Left lung (tissue), 10 donors: Measurements from ENCODE around the gene WWOX. TPM values are rescaled to one million over a fixed set of nuclear protein-coding genes. Genes with fewer than 3 reads are reported as not detected.
A peak's percentile ranks its signal among the peaks of the same experiment; 100 is the strongest.

Experiments used
- ATAC-seq: fragments of 200-7000 bp; cut with Tn5 transposase; one replicate; pipeline ENCODE4 v1.9.1; 2020; ENCODE audit warnings: moderate library complexity
- DNase-seq, 4 donors: peaks; one replicate each; pipeline ENCODE4 v3.0.0-alpha.2; 2013 to 2020
- H3K27ac ChIP-seq, 2 donors: fragments of 200-600 bp; sonication (generic) in 1 of 2; one replicate each; pipeline versions ENCODE4 v1.5.0 to v1.8.0; 2020 to 2021
- H3K27me3 ChIP-seq, 2 donors: fragments of 200-600 bp; sonication (generic) in 1 of 2; one replicate each; pipeline versions ENCODE4 v1.5.0 to v1.8.0; 2020 to 2021
- H3K36me3 ChIP-seq, 2 donors: fragments of 200-600 bp; sonication (generic) in 1 of 2; one replicate each; pipeline versions ENCODE4 v1.5.0 to v1.8.0; 2020 to 2021
- H3K4me1 ChIP-seq, 2 donors: fragments of 200-600 bp; one replicate each; pipeline ENCODE4 v1.8.0; 2021
- H3K4me3 ChIP-seq, 2 donors: fragments of 200-600 bp; sonication (generic) in 1 of 2; one replicate each; pipeline versions ENCODE4 v1.5.0 to v1.8.0; 2020 to 2021; ENCODE audit warnings: mild to moderate bottlenecking in 1 of 2
- H3K9me3 ChIP-seq, 2 donors: fragments of 200-600 bp; sonication (generic) in 1 of 2; one replicate each; pipeline versions ENCODE4 v1.5.0 to v1.8.0; 2020 to 2021
- intact Hi-C, 2 donors: fragments of 100-400 bp; cut with DNase I; formaldehyde crosslinking; loops; one replicate each; pipeline versions ENCODE4 v1.11.2 to v1.14.2; 2022
- polyA plus RNA-seq, 6 donors: library from polyadenylated mRNA; unstranded; fragments of 120-200 nt; gene quantifications; one replicate each; pipeline ENCODE4 v1.2.1, GENCODE V29; 2013; ENCODE audit not compliant: insufficient read length in 6 of 6
- total RNA-seq, 2 donors: library from RNA; stranded (reverse); fragmentation: NEBNext Ultra II Directional; extraction: Animal tissue kit (Norgen Biotek cat#: 25700); gene quantifications; one replicate each; pipeline ENCODE4 v1.2.1, GENCODE V29; 2021
- TF ChIP-seq, protein P1 (sequence below), 2 donors: fragments of 200-600 bp; sonication (generic) in 1 of 2; IDR thresholded peaks; one replicate each; pipeline versions ENCODE4 v1.5.0 to v1.8.0; 2021; ENCODE audit warnings: antibody characterized with exemption in 2 of 2
- donor health status: DM: no; HTN: yes; CAD: no.
- donor health status: DM: no; HTN: no; CAD: no.

WWOX gene
- total and polyA plus RNA-seq, 8 donors = 17.2 to 40.3 (median 30.8) TPM

GRCh38 chr16:78501744-78502143 lies 402.3 kb downstream of the WWOX start:
- H3K4me3 ChIP-seq = no peak overlapping the region
- H3K27me3 ChIP-seq = no peaks in the 10 kb centered on the region
- H3K36me3 ChIP-seq = no peaks in the 10 kb centered on the region
- intact Hi-C loops = loop anchor here in 1 of 2 donors (5.0 to 10.0 kb wide), 2 partner anchors 266 to 1103 kb away; partner anchors contain the start of gene MAF
- H3K4me1 ChIP-seq = no peaks in the 10 kb centered on the region
- DNase-seq (no peak), ATAC-seq (no peak)
- TF ChIP-seq, protein P1, sequence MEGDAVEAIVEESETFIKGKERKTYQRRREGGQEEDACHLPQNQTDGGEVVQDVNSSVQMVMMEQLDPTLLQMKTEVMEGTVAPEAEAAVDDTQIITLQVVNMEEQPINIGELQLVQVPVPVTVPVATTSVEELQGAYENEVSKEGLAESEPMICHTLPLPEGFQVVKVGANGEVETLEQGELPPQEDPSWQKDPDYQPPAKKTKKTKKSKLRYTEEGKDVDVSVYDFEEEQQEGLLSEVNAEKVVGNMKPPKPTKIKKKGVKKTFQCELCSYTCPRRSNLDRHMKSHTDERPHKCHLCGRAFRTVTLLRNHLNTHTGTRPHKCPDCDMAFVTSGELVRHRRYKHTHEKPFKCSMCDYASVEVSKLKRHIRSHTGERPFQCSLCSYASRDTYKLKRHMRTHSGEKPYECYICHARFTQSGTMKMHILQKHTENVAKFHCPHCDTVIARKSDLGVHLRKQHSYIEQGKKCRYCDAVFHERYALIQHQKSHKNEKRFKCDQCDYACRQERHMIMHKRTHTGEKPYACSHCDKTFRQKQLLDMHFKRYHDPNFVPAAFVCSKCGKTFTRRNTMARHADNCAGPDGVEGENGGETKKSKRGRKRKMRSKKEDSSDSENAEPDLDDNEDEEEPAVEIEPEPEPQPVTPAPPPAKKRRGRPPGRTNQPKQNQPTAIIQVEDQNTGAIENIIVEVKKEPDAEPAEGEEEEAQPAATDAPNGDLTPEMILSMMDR (IDR thresholded peaks at IDR 0.05) = no peak
- no peaks in the 10 kb centered on the region for H3K9me3 ChIP-seq
- H3K27ac ChIP-seq = no peak overlapping the region

GRCh38 chr16:78502812-78503350 lies 403.4 kb downstream of the WWOX start:
- intact Hi-C loops = loop anchor here in 1 of 2 donors (5.0 to 10.0 kb wide), 2 partner anchors 264 to 1102 kb away; partner anchors contain the start of gene MAF
- H3K4me1 ChIP-seq = no peaks in the 10 kb centered on the region

DNA sequence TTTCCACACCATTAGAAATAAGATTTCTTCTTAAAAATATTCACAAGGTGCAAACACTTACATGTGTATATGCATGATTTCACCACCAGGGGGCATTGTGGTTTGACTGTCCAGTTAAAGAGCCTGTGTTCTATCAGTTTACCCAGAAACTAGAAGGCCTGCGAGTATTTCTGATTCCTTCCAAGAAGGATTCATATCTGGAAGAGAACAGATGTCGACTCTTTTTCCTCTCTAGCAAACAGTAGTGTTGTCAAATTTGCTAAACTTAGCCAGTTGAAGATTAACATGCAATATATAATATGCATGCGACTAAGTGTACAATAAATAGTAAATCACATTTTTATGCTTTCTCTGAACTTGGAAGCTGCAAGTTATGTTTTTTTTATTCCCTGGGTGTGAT lies 404.1 kb downstream of the WWOX start:
- Histone ChIP-seq H3K4me3 (no peak overlapping the region), H3K27me3 (no peaks in the 10 kb centered on the region), H3K27ac (no peak overlapping the region), H3K9me3 (no peaks in the 10 kb centered on the region), H3K4me1 (no peaks in the 10 kb centered on the region), H3K36me3 (no peaks in the 10 kb centered on the region)
- DNase-seq = peak in 2 of 4 donors; percentile 77 to 85
- peak; percentile 49 for ATAC-seq
- TF ChIP-seq, protein P1 (IDR thresholded peaks at IDR 0.05) = peak; percentile 73 to 86
- intact Hi-C loops = loop anchor here in 1 of 2 donors (5.0 to 10.0 kb wide), 2 partner anchors 264 to 1101 kb away; partner anchors contain the start of gene MAF

More at GRCh38 chr16:78502812-78503350, 403.4 kb downstream of the WWOX start:
- H3K36me3 ChIP-seq = no peaks in the 10 kb centered on the region
- TF ChIP-seq, protein P1 (IDR thresholded peaks at IDR 0.05) = no peak
- no peak overlapping the region for H3K27ac ChIP-seq
- H3K9me3 ChIP-seq = no peaks in the 10 kb centered on the region
- DNase-seq = no peak
- no peak overlapping the region for H3K4me3 ChIP-seq
- H3K27me3 ChIP-seq = no peaks in the 10 kb centered on the region
- ATAC-seq = no peak

GRCh38 chr16:78504401-78504851 lies 405.0 kb downstream of the WWOX start:
- H3K4me1 ChIP-seq = no peaks in the 10 kb centered on the region
- H3K36me3 ChIP-seq = no peaks in the 10 kb centered on the region
- peak overlapping the region in 1 of 2 donors; percentile 33 for H3K27ac ChIP-seq
- TF ChIP-seq, protein P1 (IDR thresholded peaks at IDR 0.05) = no peak
- no peaks in the 10 kb centered on the region for H3K27me3 ChIP-seq
- intact Hi-C loops = loop anchor here in 1 of 2 donors (5.0 to 10.0 kb wide), 2 partner anchors 263 to 1100 kb away; partner anchors contain the start of gene MAF
- no peak for ATAC-seq
- peak in 1 of 4 donors; percentile 81 for DNase-seq
- no peaks in the 10 kb centered on the region for H3K9me3 ChIP-seq
- no peak overlapping the region for H3K4me3 ChIP-seq

DNA sequence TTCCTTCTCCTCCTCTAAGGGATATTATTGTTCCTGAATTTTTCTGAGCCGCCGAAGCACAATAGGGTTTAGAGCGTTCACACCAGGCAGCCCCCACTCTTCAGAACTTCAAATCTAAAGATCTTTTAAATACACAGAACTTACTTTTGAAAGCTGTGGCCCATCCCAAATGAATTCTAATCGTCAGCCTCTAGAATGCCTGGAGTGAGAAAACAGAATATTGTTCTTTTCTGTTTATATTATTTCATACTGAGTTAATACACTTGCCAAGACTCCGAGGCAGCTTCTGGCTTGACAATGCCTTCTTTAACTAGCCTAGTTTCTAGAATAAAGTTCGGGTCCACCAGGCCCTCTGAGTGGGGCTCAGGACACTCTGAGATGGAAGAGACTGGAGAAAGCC lies 405.6 kb downstream of the WWOX start:
- Histone ChIP-seq H3K4me3 (no peak overlapping the region), H3K9me3 (no peaks in the 10 kb centered on the region), H3K4me1 (no peaks in the 10 kb centered on the region), H3K27me3 (no peaks in the 10 kb centered on the region), H3K36me3 (no peaks in the 10 kb centered on the region), H3K27ac (peak overlapping the region; percentile 33 to 62)
- DNase-seq (peak in 1 of 4 donors; percentile 47), ATAC-seq (no peak)
- TF ChIP-seq, protein P1 (IDR thresholded peaks at IDR 0.05) = no peak
- intact Hi-C loops = loop anchor here in 1 of 2 donors (10.0 kb wide), 1 partner anchor 1100 kb away; the partner anchor contains the start of gene MAF
